GM23338 (cell line): ENCODE data around the gene CCL15. TPM values are rescaled to one million over a fixed set of nuclear protein-coding genes. Genes with fewer than 3 reads are reported as not detected.
A peak's percentile ranks its signal among the peaks of the same experiment; 100 is the strongest.

ENCODE experiments used
- ATAC-seq: fragments of 200-7000 bp; cut with Tn5 transposase; 3 replicates; pipeline ENCODE4 v1.9.1; 2020
- DNase-seq: peaks from one replicate; pipeline ENCODE4 v3.0.0-alpha.2; 2015; ENCODE audit warnings: low spot score
- H2AFZ ChIP-seq: fragments of 200-600 bp; sonication (generic); 2 replicates; pipeline ENCODE4 v1.8.0; 2016; ENCODE audit warnings: antibody characterized with exemption, mild to moderate bottlenecking, moderate library complexity
- H3F3A ChIP-seq: fragments of 200-600 bp; sonication (generic); replicated peaks from 2 replicates; pipeline ENCODE4 v1.8.0; 2017; ENCODE audit warnings: antibody characterized with exemption, mixed run types, low read depth
- H3K27ac ChIP-seq: fragments of 200-600 bp; sonication (generic); 2 replicates; pipeline ENCODE4 v1.6.1; 2016; ENCODE audit warnings: low read depth
- H3K27me3 ChIP-seq: fragments of 200-600 bp; sonication (generic); 2 replicates; pipeline ENCODE4 v1.8.0; 2016; ENCODE audit warnings: mild to moderate bottlenecking, mixed run types, moderate library complexity; ENCODE audit not compliant: insufficient read depth
- H3K36me3 ChIP-seq: fragments of 200-600 bp; sonication (generic); 2 replicates; pipeline ENCODE4 v1.8.0; 2016; ENCODE audit warnings: mild to moderate bottlenecking; ENCODE audit not compliant: insufficient read depth
- H3K4me1 ChIP-seq: fragments of 200-600 bp; sonication (generic); 2 replicates; pipeline ENCODE4 v1.8.0; 2016; ENCODE audit warnings: mild to moderate bottlenecking, moderate library complexity; ENCODE audit not compliant: insufficient read depth
- H3K4me2 ChIP-seq: fragments of 200-600 bp; sonication (generic); 2 replicates; pipeline ENCODE4 v1.7.1; 2017; ENCODE audit warnings: mixed run types
- H3K4me3 ChIP-seq: fragments of 200-600 bp; sonication (generic); 2 replicates; pipeline ENCODE4 v1.6.1; 2016; ENCODE audit warnings: mixed run types
- H3K79me2 ChIP-seq: fragments of 200-600 bp; sonication (generic); replicated peaks from 2 replicates; pipeline ENCODE4 v1.8.0; 2017; ENCODE audit warnings: mild to moderate bottlenecking; ENCODE audit not compliant: insufficient read depth
- H3K9me2 ChIP-seq: fragments of 200-600 bp; sonication (generic); 2 replicates; pipeline ENCODE4 v1.8.0; 2017; ENCODE audit not compliant: insufficient read depth
- H4K20me1 ChIP-seq: fragments of 200-600 bp; sonication (generic); replicated peaks from 2 replicates; pipeline ENCODE4 v1.8.0; 2017; ENCODE audit warnings: mild to moderate bottlenecking; ENCODE audit not compliant: insufficient read depth
- H3K27ac Mint-ChIP-seq: 2 replicates; pipeline ENCODE4 v1.8.0; 2020; ENCODE audit warnings: inconsistent platforms, mild to moderate bottlenecking, moderate library complexity, mixed read lengths
- H3K27me3 Mint-ChIP-seq: 3 replicates; pipeline ENCODE4 v1.8.0; 2022; ENCODE audit warnings: low read depth, mild to moderate bottlenecking, moderate library complexity, mixed read lengths, inconsistent platforms; ENCODE audit not compliant: insufficient read depth, poor library complexity
- H3K36me3 Mint-ChIP-seq: 3 replicates; pipeline ENCODE4 v1.8.0; 2021; ENCODE audit warnings: low read depth, mild to moderate bottlenecking, inconsistent platforms, moderate library complexity, mixed read lengths
- H3K4me1 Mint-ChIP-seq: 3 replicates; pipeline ENCODE4 v1.8.0; 2020; ENCODE audit warnings: mild to moderate bottlenecking, inconsistent platforms, mixed read lengths
- H3K4me3 Mint-ChIP-seq: 3 replicates; pipeline ENCODE4 v1.8.0; 2021; ENCODE audit warnings: moderate library complexity, mild to moderate bottlenecking, inconsistent platforms, mixed read lengths
- H3K9me3 Mint-ChIP-seq: 3 replicates; pipeline ENCODE4 v1.8.0; 2020; ENCODE audit warnings: moderate library complexity, mild to moderate bottlenecking, inconsistent platforms, mixed read lengths
- CREB1 ChIP-seq: fragments of 250-450 bp; sonication (Bioruptor Pico); IDR thresholded peaks from 2 replicates; pipeline ENCODE4 v1.5.0; 2020; ENCODE audit warnings: low read depth, mild to moderate bottlenecking, moderate library complexity
- EZH2 ChIP-seq: fragments of 200-600 bp; sonication (generic); IDR thresholded peaks from one replicate; pipeline ENCODE4 v1.8.0; 2017; ENCODE audit warnings: antibody characterized with exemption, mild to moderate bottlenecking, low read depth; ENCODE audit not compliant: unreplicated experiment
- EZH2phosphoT487 ChIP-seq: fragments of 200-600 bp; sonication (generic); IDR thresholded peaks from one replicate; pipeline ENCODE4 v1.8.1; 2018; ENCODE audit warnings: antibody characterized with exemption; ENCODE audit not compliant: unreplicated experiment
- JUNB ChIP-seq: IDR thresholded peaks from one replicate; pipeline ENCODE4 v1.6.1; 2016; ENCODE audit warnings: antibody characterized with exemption; ENCODE audit not compliant: unreplicated experiment
- POLR2AphosphoS5 ChIP-seq: IDR thresholded peaks from 2 replicates; pipeline ENCODE4 v1.6.1; 2016; ENCODE audit warnings: antibody characterized with exemption, low read depth
- REST ChIP-seq: IDR thresholded peaks from one replicate; pipeline ENCODE4 v1.6.1; 2018; ENCODE audit warnings: antibody characterized with exemption; ENCODE audit not compliant: unreplicated experiment
- STAT1 ChIP-seq: IDR thresholded peaks from one replicate; pipeline ENCODE4 v1.6.1; 2016; ENCODE audit warnings: antibody characterized with exemption; ENCODE audit not compliant: unreplicated experiment
- ZNF114 ChIP-seq: fragments of 250-450 bp; sonication (Bioruptor Pico); IDR thresholded peaks from 2 replicates; pipeline ENCODE4 v1.5.0; 2020; ENCODE audit warnings: mild to moderate bottlenecking, moderate library complexity
- ZNF331 ChIP-seq: fragments of 250-450 bp; sonication (Bioruptor Pico); IDR thresholded peaks from 2 replicates; pipeline ENCODE4 v1.5.0; 2020; ENCODE audit warnings: low read depth, mild to moderate bottlenecking, moderate library complexity
- polyA plus RNA-seq: library from polyadenylated mRNA; unstranded; fragments of >200 nt; fragmentation: Nextera tagmentation; extraction: Ambion mirVana; gene quantifications from 2 replicates; pipeline ENCODE4 v1.2.1, GENCODE V29; 2016
- total RNA-seq: library from RNA; depleted of rRNA; stranded (reverse); fragments of >200 nt; shearing (Covaris generic); gene quantifications from 2 replicates; pipeline ENCODE4 v1.2.3, GENCODE V29; 2014
- TF ChIP-seq, protein P1 (sequence below): IDR thresholded peaks from 2 replicates; pipeline ENCODE4 v1.6.1; 2016; ENCODE audit warnings: antibody characterized with exemption
- TF ChIP-seq, protein P2 (sequence below), 2 experiments: fragments of 200-600 bp in 1 of 2; sonication (generic) in 1 of 2; conservative IDR thresholded peaks; 2 replicates each; pipeline versions ENCODE4 v1.5.1 to v1.6.1; 2016 to 2017; ENCODE audit warnings: antibody characterized with exemption in 2 of 2, low read depth in 2 of 2, mild to moderate bottlenecking in 2 of 2, moderate library complexity in 1 of 2

Gene CCL15
- total and polyA plus RNA-seq, 2 experiments from 2014 or later = not detected

GRCh38 chr17:35973333-35974260, 27.8 kb downstream of the CCL15 start:
- H3K9me3 Mint-ChIP-seq = no peaks in the 10 kb centered on the region
- no peak overlapping the region for H3K27ac Mint-ChIP-seq
- no peaks in the 10 kb centered on the region for H3K9me2 ChIP-seq
- H3K36me3 Mint-ChIP-seq = no peaks in the 10 kb centered on the region
- H3K36me3 ChIP-seq = no peaks in the 10 kb centered on the region
- DNase-seq (no peak), ATAC-seq (no peak)
- no peaks in the 10 kb centered on the region for H4K20me1 ChIP-seq
- no peak overlapping the region for H3K4me3 ChIP-seq
- H3K4me1 ChIP-seq = 0 out of 2 replicates have a peak, but pooled peaks cover 4% of the 10 kb centered on the region
- no peaks in the 10 kb centered on the region for H3K79me2 ChIP-seq
- H3K4me2 ChIP-seq = no peak overlapping the region
- 0 out of 2 replicates have a peak overlapping the region, but pooled peaks have one; percentile 23 for H2AFZ ChIP-seq
- H3K27me3 ChIP-seq = no peaks in the 10 kb centered on the region
- no peak overlapping the region for H3K4me3 Mint-ChIP-seq
- no peaks in the 10 kb centered on the region for H3F3A ChIP-seq
- H3K4me1 Mint-ChIP-seq = peaks cover 3% of the 10 kb centered on the region; the same call in 1 of the 3 replicates
- peaks cover 2% of the 10 kb centered on the region for H3K27me3 Mint-ChIP-seq
- no peak overlapping the region for H3K27ac ChIP-seq
- TF ChIP-seq, protein P1, sequence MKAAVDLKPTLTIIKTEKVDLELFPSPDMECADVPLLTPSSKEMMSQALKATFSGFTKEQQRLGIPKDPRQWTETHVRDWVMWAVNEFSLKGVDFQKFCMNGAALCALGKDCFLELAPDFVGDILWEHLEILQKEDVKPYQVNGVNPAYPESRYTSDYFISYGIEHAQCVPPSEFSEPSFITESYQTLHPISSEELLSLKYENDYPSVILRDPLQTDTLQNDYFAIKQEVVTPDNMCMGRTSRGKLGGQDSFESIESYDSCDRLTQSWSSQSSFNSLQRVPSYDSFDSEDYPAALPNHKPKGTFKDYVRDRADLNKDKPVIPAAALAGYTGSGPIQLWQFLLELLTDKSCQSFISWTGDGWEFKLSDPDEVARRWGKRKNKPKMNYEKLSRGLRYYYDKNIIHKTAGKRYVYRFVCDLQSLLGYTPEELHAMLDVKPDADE = no peak
- TF ChIP-seq REST (no peak), EZH2 (no peak)

DNA sequence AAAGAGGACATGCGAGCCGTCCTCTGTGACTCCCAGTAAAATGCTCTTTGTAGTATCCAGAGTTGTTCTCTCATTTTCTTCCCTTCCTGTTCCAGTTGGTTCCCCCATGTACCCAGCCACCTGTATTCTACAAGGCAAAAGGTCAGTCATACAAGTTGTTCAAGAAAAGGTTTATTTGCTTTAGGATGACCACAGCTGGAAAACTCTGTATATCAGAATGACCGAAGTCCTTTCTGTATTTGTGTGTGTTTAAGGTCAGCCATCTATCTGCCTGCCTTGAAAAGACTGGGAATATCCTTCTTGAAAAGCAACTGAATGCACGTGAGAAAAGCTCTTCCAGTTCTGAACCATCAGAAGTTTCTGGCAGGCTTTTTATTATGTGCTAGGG, 28.4 kb downstream of the CCL15 start:
- no peaks in the 10 kb centered on the region for H3K36me3 ChIP-seq
- no peak overlapping the region for H2AFZ ChIP-seq
- no peak overlapping the region for H3K4me2 ChIP-seq
- H3K27me3 ChIP-seq = no peaks in the 10 kb centered on the region
- Mint-ChIP-seq H3K4me3 (no peak overlapping the region), H3K27ac (no peak overlapping the region), H3K4me1 (peaks cover 3% of the 10 kb centered on the region; the same call in 1 of the 3 replicates), H3K9me3 (no peaks in the 10 kb centered on the region), H3K27me3 (peaks cover 2% of the 10 kb centered on the region), H3K36me3 (no peaks in the 10 kb centered on the region)
- H3K4me3 ChIP-seq = no peak overlapping the region
- no peak for ATAC-seq
- no peaks in the 10 kb centered on the region for H3K9me2 ChIP-seq
- no peaks in the 10 kb centered on the region for H3F3A ChIP-seq
- H4K20me1 ChIP-seq = no peaks in the 10 kb centered on the region
- DNase-seq = no peak
- no peak overlapping the region for H3K27ac ChIP-seq
- 0 out of 2 replicates have a peak, but pooled peaks cover 4% of the 10 kb centered on the region for H3K4me1 ChIP-seq
- H3K79me2 ChIP-seq = no peaks in the 10 kb centered on the region
- TF ChIP-seq EZH2 = no peak
- TF ChIP-seq POLR2AphosphoS5 = no peak
- no peak for TF ChIP-seq JUNB
- TF ChIP-seq ZNF114 (CRISPR knock-in tag) = no peak
- no peak for TF ChIP-seq REST
- TF ChIP-seq STAT1 = no peak
- no peak for TF ChIP-seq EZH2phosphoT487
- no peak for TF ChIP-seq CREB1 (CRISPR knock-in tag)
- TF ChIP-seq, protein P2, sequence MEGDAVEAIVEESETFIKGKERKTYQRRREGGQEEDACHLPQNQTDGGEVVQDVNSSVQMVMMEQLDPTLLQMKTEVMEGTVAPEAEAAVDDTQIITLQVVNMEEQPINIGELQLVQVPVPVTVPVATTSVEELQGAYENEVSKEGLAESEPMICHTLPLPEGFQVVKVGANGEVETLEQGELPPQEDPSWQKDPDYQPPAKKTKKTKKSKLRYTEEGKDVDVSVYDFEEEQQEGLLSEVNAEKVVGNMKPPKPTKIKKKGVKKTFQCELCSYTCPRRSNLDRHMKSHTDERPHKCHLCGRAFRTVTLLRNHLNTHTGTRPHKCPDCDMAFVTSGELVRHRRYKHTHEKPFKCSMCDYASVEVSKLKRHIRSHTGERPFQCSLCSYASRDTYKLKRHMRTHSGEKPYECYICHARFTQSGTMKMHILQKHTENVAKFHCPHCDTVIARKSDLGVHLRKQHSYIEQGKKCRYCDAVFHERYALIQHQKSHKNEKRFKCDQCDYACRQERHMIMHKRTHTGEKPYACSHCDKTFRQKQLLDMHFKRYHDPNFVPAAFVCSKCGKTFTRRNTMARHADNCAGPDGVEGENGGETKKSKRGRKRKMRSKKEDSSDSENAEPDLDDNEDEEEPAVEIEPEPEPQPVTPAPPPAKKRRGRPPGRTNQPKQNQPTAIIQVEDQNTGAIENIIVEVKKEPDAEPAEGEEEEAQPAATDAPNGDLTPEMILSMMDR (conservative IDR thresholded peaks at IDR 0.05; ENCODE audit: low read depth in 2 of 2) = no peak
- TF ChIP-seq, protein P1 = no peak
- no peak for TF ChIP-seq ZNF331 (CRISPR knock-in tag)
